Fibroblast of pulmonary artery (primary cell): Measurements from ENCODE around the gene OPHN1.

Source experiments
- DNase-seq: peaks from one replicate; pipeline ENCODE4 v3.0.0-alpha.2; 2010; ENCODE audit warnings: low read depth
- H3K4me3 ChIP-seq: replicated peaks from 2 replicates; pipeline ENCODE4 v1.5.1; 2011; ENCODE audit warnings: low read depth, mild to moderate bottlenecking, control low read depth, low read length, moderate library complexity
- CTCF ChIP-seq: IDR thresholded peaks from 2 replicates; pipeline ENCODE4 v1.5.1; 2011; ENCODE audit warnings: mild to moderate bottlenecking, control low read depth, low read length, inconsistent platforms; ENCODE audit errors: missing control alignments

The OPHN1 gene

GRCh38 chrX:68440442-68440841 is 7.1 kb upstream of the OPHN1 start:
- no peak overlapping the region for H3K4me3 ChIP-seq
- DNase-seq, result no peak
- no peak for TF ChIP-seq CTCF

DNA sequence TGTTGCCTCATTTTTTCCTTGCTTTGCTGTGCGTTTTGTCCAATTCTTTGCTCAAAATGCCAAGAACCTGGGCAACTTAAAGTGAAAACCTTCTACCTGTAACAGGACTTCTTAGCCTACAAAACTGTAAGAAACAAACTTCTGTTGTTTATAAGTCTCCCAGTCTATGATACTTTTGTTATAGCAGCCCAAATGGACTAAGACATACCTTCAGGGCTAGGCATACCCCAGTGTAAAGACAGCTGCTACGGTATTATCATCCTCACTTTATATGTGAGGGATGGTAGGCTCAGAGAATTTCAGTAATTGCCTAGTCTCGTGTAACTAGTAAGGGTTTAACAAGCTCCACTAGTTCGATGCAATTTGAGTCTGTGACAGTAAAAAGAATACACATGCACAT is 6.0 kb upstream of the OPHN1 start:
- TF ChIP-seq CTCF, result no peak
- no peak for DNase-seq
- H3K4me3 ChIP-seq, result no peak overlapping the region

- DNase-seq, result no peak
- no peak overlapping the region for H3K4me3 ChIP-seq
- TF ChIP-seq CTCF, result no peak
These were observed 5.3 kb upstream of the OPHN1 start for GRCh38 chrX:68438575-68438974.

GRCh38 chrX:68433981-68434299 is 645 bp upstream of the OPHN1 start:
- H3K4me3 ChIP-seq, result peak overlapping the region; percentile 65
- DNase-seq, result no peak
- TF ChIP-seq CTCF, result no peak

DNA sequence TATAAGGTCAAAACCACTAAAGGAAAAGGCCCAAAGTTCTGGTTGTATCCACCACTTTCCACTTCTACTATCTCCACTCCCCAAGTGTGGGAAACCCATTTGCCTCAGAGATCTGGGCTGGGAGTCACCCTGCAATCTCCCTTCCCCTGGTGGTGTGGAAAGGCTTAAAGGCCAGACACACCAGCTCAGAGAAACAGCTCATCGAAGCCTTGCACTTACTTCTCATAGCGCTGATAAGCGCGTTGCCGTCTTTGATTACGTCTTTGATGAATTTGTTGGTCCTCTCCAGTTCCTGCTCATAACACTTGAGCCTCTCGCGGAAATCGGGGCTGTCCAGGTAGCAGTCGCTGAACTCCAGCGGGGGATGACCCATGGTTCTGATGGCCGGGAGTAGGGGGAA is 647 bp downstream of the OPHN1 start:
- H3K4me3 ChIP-seq, result peak overlapping the region; percentile 65
- no peak for DNase-seq

GRCh38 chrX:68431836-68432235 is 1.5 kb downstream of the OPHN1 start:
- no peak overlapping the region for H3K4me3 ChIP-seq
- no peak for TF ChIP-seq CTCF
- no peak for DNase-seq

More for the DNA sequence above, 647 bp downstream of the OPHN1 start:
- TF ChIP-seq CTCF, result no peak

GRCh38 chrX:68429216-68429615 is 4.1 kb downstream of the OPHN1 start:
- H3K4me3 ChIP-seq, result no peak overlapping the region
- no peak for DNase-seq
- TF ChIP-seq CTCF, result no peak
